HG02884 (cell line): Measurements from ENCODE around the gene HERC2.

Source experiments
- ATAC-seq: cut with Tn5 transposase; IDR thresholded peaks from one replicate; pipeline ENCODE4 v1.9.1; 2021; ENCODE audit warnings: mild to moderate bottlenecking, moderate library complexity; ENCODE audit not compliant: unreplicated experiment

The HERC2 gene

DNA sequence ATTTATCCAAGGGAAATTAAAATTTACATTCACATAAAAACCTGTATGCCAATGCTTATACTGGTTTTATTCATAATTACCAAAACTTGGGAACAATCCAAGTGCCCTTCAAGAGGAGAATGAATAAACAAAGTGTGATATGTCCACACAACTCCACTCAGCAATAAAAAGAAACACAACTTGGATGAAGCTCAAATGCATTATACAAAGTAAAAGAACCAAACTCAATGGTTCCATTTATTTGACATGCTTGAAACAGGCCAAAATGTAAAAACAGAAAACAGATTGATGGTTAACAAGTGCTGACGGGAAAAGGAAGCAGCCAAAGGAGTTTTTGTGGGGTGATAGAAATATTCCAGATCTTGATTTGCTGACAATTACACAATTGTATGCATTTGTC lies 246.4 kb downstream of the HERC2 start:
- no peak for ATAC-seq

DNA sequence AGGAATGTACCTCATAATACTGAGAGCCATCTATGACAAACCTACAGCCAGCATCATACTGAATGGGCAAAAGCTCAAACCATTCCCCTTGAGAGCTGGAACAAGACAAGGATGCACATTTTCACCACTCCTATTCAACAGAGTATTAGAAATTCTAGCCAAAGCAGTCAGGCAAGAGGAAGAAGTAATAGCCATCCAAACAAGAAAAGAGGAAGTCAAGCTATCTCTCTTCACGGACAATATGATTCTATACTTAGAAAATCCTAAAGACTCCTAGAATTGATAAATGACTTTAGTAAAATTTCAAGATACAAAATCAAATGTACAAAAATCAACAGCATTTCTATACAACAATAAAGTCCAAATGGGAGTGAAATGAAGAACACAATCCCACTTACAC lies 253.0 kb downstream of the HERC2 start:
- ATAC-seq: no peak

DNA sequence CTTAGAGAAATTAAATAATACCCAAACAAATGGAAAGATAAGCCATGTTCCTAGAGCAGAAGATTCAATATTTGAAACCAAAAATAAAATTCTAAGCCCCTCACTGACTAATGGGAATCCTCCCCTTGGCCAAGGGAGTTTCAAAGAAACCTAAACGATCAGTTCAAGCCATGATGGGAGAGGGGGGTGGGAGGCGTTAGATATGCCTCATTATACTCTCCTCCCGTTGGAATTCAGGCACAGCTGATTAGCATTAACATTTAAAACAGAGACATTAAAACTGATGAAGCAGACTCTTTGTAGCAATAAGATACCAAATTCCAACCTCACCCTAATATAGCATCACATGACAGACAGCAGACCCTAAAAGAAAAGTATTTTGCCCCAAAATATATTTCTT lies 255.7 kb downstream of the HERC2 start:
- ATAC-seq: no peak
